Panc1 (cell line): ENCODE results near the gene PSMB11. TPM values are rescaled to one million over a fixed set of nuclear protein-coding genes. Genes with fewer than 3 reads are reported as not detected.

ENCODE experiments used
- ATAC-seq: fragments of 200-7000 bp; cut with Tn5 transposase; 2 replicates; pipeline ENCODE4 v1.9.1; 2020; ENCODE audit warnings: mild to moderate bottlenecking, moderate library complexity
- Bru-seq: library from RNA; stranded (reverse); fragments of 400-500 nt; gene quantifications from one replicate; lab custom pipeline; 2021; lab: Mats Ljungman, UMichigan
- BruChase-seq, 2 experiments: library from RNA; stranded (reverse); fragments of 400-500 nt; gene quantifications; one replicate each; lab custom pipeline; 2021; lab: Mats Ljungman, UMichigan
- BruUV-seq: library from RNA; stranded (reverse); fragments of 400-500 nt; replicated peaks from 2 replicates; lab custom pipeline; 2021; lab: Mats Ljungman, UMichigan
- CTCF ChIA-PET: fragments of 300-600 bp; sonication (Branson Sonifier 250); formaldehyde crosslinking; loops from one replicate; lab custom pipeline; 2022; ENCODE audit warnings: antibody characterized with exemption; lab: Charles Lee
- POLR2A ChIA-PET: fragments of 300-600 bp; sonication (Branson Sonifier 250); formaldehyde crosslinking; loops from one replicate; lab custom pipeline; 2022; ENCODE audit warnings: antibody characterized with exemption; lab: Charles Lee
- DNase-seq: peaks from one replicate; pipeline ENCODE4 v3.0.0-alpha.2; 2010; ENCODE audit warnings: low read depth, low spot score
- H3K27ac ChIP-seq: 2 replicates; pipeline ENCODE4 v1.5.1; 2011; ENCODE audit warnings: mild to moderate bottlenecking, low read length, inconsistent platforms
- H3K27me3 ChIP-seq: fragments of 200-500 bp; sonication (Bioruptor generic); 2 replicates; pipeline ENCODE4 v1.6.0; 2014; ENCODE audit warnings: low read length, inconsistent platforms; ENCODE audit not compliant: control insufficient read depth, insufficient read depth
- H3K36me3 ChIP-seq: fragments of 200-500 bp; sonication (Bioruptor generic); 2 replicates; pipeline ENCODE4 v1.5.1; 2014; ENCODE audit warnings: inconsistent platforms, mild to moderate bottlenecking, low read length, moderate library complexity; ENCODE audit not compliant: control insufficient read depth, insufficient read depth
- H3K4me1 ChIP-seq: 2 replicates; pipeline ENCODE4 v1.5.1; 2011; ENCODE audit warnings: inconsistent platforms, mild to moderate bottlenecking, low read length, moderate library complexity; ENCODE audit not compliant: control insufficient read depth, insufficient read depth
- H3K4me3 ChIP-seq, 2 experiments: 2 replicates each; pipeline ENCODE4 v1.5.1; 2011 to 2012; ENCODE audit warnings: low read depth in 2 of 2, low read length in 2 of 2, mild to moderate bottlenecking in 2 of 2, inconsistent platforms in 1 of 2, moderate library complexity in 1 of 2
- H3K9me3 ChIP-seq: fragments of 200-500 bp; sonication (Bioruptor generic); 2 replicates; pipeline ENCODE4 v1.5.1; 2014; ENCODE audit warnings: low read depth, mild to moderate bottlenecking, inconsistent platforms, low read length, moderate library complexity; ENCODE audit not compliant: control insufficient read depth, insufficient read depth
- POLR2AphosphoS5 ChIP-seq: IDR thresholded peaks from 2 replicates; pipeline ENCODE4 v1.6.1; 2012; ENCODE audit warnings: mild to moderate bottlenecking, low read depth, low read length, moderate library complexity
- SIN3A ChIP-seq: IDR thresholded peaks from 2 replicates; pipeline ENCODE4 v1.6.1; 2012; ENCODE audit warnings: low read depth, mild to moderate bottlenecking, low read length, moderate library complexity, borderline replicate concordance; ENCODE audit not compliant: insufficient read depth
- TCF7L2 ChIP-seq: IDR thresholded peaks from 2 replicates; pipeline ENCODE4 v1.6.1; 2011; ENCODE audit warnings: mild to moderate bottlenecking, low read depth, low read length, inconsistent platforms
- in situ Hi-C: cut with HindIII; loops from 2 replicates; pipeline ENCODE4 v1.10.0; 2016; ENCODE audit warnings: low sequenced_read_pairs, low pct_unique_long_range_greater_than_20kb
- intact Hi-C: fragments of 100-400 bp; cut with micrococcal nuclease; formaldehyde crosslinking; loops from one replicate; pipeline ENCODE4 v1.10.0; 2022; ENCODE audit not compliant: unreplicated experiment
- long read RNA-seq: library from polyadenylated mRNA; unstranded; transcript quantifications from one replicate; pipeline ENCODE4 v2.0.0, GENCODE V29; 2021; ENCODE audit not compliant: unreplicated experiment
- polyA plus RNA-seq: library from polyadenylated mRNA; unstranded; fragments of >200 nt; gene quantifications from one replicate; pipeline ENCODE4 v1.2.1, GENCODE V29; 2012; ENCODE audit warnings: missing spikeins; ENCODE audit not compliant: insufficient read length
- total RNA-seq: library from RNA; stranded (reverse); gene quantifications from one replicate; pipeline ENCODE4 v1.2.1, GENCODE V29; 2021; ENCODE audit not compliant: unreplicated experiment
- TF ChIP-seq, protein P1 (sequence below), 2 experiments: IDR thresholded peaks; 2 replicates each; pipeline ENCODE4 v1.6.1; 2011 to 2012; ENCODE audit warnings: low read depth in 2 of 2, control low read depth in 1 of 2, low read length in 1 of 2, mild to moderate bottlenecking in 1 of 2, moderate library complexity in 1 of 2; ENCODE audit not compliant: insufficient read depth in 1 of 2
- TF ChIP-seq, protein P2 (sequence below): fragments of 450-650 bp; IDR thresholded peaks from 2 replicates; pipeline ENCODE4 v1.5.1; 2017; ENCODE audit warnings: mild to moderate bottlenecking

Gene PSMB11, protein sequence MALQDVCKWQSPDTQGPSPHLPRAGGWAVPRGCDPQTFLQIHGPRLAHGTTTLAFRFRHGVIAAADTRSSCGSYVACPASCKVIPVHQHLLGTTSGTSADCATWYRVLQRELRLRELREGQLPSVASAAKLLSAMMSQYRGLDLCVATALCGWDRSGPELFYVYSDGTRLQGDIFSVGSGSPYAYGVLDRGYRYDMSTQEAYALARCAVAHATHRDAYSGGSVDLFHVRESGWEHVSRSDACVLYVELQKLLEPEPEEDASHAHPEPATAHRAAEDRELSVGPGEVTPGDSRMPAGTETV
- total RNA-seq (not detected), Bru-seq, nascent RNA (not detected), BruChase-seq, experiment 1, labeled RNA remaining after a 2-hour chase (not detected), BruChase-seq, experiment 2, labeled RNA remaining after a 6-hour chase (not detected)
- not detected for polyA plus RNA-seq
- long read RNA-seq = 0 reads

DNA sequence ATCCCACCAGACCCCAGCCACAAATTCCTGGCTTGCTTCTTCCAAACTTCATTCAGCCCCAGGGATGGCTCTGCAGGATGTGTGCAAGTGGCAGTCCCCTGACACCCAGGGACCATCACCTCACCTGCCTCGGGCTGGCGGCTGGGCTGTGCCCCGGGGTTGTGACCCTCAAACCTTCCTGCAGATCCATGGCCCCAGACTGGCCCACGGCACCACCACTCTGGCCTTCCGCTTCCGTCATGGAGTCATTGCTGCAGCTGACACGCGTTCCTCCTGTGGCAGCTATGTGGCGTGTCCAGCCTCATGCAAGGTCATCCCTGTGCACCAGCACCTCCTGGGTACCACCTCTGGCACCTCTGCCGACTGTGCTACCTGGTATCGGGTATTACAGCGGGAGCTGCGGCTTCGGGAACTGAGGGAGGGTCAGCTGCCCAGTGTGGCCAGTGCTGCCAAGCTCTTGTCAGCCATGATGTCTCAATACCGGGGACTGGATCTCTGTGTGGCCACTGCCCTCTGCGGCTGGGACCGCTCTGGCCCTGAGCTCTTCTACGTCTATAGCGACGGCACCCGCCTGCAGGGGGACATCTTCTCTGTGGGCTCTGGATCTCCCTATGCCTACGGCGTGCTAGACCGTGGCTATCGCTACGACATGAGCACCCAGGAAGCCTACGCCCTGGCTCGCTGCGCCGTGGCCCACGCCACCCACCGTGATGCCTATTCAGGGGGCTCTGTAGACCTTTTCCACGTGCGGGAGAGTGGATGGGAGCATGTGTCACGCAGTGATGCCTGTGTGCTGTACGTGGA, at the start of gene PSMB11:
Gene PSMB11 (plus strand): TSS at position 51 of the 804 bp plus-strand sequence. CDS start 14 bp downstream, at position 65.
- no peak within 1 kb of the TSS for H3K4me3 ChIP-seq
- POLR2A ChIA-PET = interaction anchor here (0.5 to 0.6 kb wide), 2 partner anchors 38 to 54 kb away, joined by 7 read pairs; no protein-coding TSS in a partner anchor
- no peaks in the 10 kb centered on the region for H3K27me3 ChIP-seq
- BruUV-seq = no TSS peak
- H3K9me3 ChIP-seq = no peaks in the 10 kb centered on the region
- no peaks in the 10 kb centered on the region for H3K36me3 ChIP-seq
- no peak for TF ChIP-seq SIN3A
- TF ChIP-seq, protein P1, sequence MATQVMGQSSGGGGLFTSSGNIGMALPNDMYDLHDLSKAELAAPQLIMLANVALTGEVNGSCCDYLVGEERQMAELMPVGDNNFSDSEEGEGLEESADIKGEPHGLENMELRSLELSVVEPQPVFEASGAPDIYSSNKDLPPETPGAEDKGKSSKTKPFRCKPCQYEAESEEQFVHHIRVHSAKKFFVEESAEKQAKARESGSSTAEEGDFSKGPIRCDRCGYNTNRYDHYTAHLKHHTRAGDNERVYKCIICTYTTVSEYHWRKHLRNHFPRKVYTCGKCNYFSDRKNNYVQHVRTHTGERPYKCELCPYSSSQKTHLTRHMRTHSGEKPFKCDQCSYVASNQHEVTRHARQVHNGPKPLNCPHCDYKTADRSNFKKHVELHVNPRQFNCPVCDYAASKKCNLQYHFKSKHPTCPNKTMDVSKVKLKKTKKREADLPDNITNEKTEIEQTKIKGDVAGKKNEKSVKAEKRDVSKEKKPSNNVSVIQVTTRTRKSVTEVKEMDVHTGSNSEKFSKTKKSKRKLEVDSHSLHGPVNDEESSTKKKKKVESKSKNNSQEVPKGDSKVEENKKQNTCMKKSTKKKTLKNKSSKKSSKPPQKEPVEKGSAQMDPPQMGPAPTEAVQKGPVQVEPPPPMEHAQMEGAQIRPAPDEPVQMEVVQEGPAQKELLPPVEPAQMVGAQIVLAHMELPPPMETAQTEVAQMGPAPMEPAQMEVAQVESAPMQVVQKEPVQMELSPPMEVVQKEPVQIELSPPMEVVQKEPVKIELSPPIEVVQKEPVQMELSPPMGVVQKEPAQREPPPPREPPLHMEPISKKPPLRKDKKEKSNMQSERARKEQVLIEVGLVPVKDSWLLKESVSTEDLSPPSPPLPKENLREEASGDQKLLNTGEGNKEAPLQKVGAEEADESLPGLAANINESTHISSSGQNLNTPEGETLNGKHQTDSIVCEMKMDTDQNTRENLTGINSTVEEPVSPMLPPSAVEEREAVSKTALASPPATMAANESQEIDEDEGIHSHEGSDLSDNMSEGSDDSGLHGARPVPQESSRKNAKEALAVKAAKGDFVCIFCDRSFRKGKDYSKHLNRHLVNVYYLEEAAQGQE (IDR thresholded peaks at IDR 0.05; ENCODE audit: insufficient read depth in 1 of 2, low read depth in 2 of 2, low read length in 1 of 2) = no peak
- no peak for TF ChIP-seq POLR2AphosphoS5
- no peak for TF ChIP-seq TCF7L2
- TF ChIP-seq, protein P2, sequence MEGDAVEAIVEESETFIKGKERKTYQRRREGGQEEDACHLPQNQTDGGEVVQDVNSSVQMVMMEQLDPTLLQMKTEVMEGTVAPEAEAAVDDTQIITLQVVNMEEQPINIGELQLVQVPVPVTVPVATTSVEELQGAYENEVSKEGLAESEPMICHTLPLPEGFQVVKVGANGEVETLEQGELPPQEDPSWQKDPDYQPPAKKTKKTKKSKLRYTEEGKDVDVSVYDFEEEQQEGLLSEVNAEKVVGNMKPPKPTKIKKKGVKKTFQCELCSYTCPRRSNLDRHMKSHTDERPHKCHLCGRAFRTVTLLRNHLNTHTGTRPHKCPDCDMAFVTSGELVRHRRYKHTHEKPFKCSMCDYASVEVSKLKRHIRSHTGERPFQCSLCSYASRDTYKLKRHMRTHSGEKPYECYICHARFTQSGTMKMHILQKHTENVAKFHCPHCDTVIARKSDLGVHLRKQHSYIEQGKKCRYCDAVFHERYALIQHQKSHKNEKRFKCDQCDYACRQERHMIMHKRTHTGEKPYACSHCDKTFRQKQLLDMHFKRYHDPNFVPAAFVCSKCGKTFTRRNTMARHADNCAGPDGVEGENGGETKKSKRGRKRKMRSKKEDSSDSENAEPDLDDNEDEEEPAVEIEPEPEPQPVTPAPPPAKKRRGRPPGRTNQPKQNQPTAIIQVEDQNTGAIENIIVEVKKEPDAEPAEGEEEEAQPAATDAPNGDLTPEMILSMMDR = no peak
- no peak within 1 kb of the TSS for H3K27ac ChIP-seq
- no peak for DNase-seq
- ATAC-seq = no peak
- CTCF ChIA-PET = interaction anchor here (1.0 kb wide), 1 partner anchor 10 kb away, joined by 3 read pairs; no protein-coding TSS in a partner anchor
- in situ Hi-C loops = no loop called here
- H3K4me1 ChIP-seq = no peaks in the 10 kb centered on the region
- intact Hi-C loops = no loop called here

DNA sequence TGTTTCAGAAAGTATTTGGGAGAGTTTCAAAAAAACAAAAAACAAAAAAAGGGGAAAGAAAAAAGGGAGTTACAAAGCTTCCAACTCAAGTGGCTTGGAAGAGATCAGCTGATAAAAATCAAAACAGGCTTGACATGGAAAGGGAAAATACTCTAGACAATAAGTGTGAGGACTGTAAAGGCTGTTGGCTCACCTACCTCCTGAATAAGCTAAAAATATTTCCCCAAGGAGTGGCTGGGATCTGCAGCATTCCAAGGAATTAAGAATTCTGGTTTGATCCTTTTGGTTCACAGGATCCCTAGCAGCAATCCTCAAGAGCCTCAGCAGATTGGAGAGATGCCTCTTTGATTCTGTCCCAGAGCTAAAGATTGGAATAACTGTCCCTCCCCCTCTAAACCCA, 48.5 kb upstream of the PSMB11 start:
- POLR2A ChIA-PET = interaction anchor here (0.5 kb wide), 1 partner anchor 211 kb away, joined by 8 read pairs; no protein-coding TSS in a partner anchor
- Histone ChIP-seq H3K27ac (no peak overlapping the region), H3K9me3 (no peaks in the 10 kb centered on the region), H3K27me3 (no peaks in the 10 kb centered on the region), H3K4me3 (no peak overlapping the region), H3K4me1 (peaks cover 5% of the 10 kb centered on the region; the same call in 1 of the 2 replicates), H3K36me3 (no peaks in the 10 kb centered on the region)
- in situ Hi-C loops (no loop called here), intact Hi-C loops (no loop called here)
- ATAC-seq (no peak), DNase-seq (no peak)
- BruUV-seq = no TSS peak
- CTCF ChIA-PET = interaction anchor here (1.1 kb wide), 1 partner anchor 13 kb away, joined by 4 read pairs; no protein-coding TSS in a partner anchor
- no peak for TF ChIP-seq SIN3A
- TF ChIP-seq, protein P1 (IDR thresholded peaks at IDR 0.05; ENCODE audit: insufficient read depth in 1 of 2, low read depth in 2 of 2, low read length in 1 of 2) = no peak
- TF ChIP-seq, protein P2 = no peak
- TF ChIP-seq POLR2AphosphoS5 = no peak
- no peak for TF ChIP-seq TCF7L2
